H9 (cell line): ENCODE results near the gene MON2. TPM values are rescaled to one million over a fixed set of nuclear protein-coding genes. Genes with fewer than 3 reads are reported as not detected.
A peak's percentile ranks its signal among the peaks of the same experiment; 100 is the strongest.

Source experiments
- DNase-seq: peaks from one replicate; pipeline ENCODE4 v3.0.0-alpha.2; 2017
- H2AFZ ChIP-seq: one replicate; pipeline ENCODE4 v1.6.1; 2013; ENCODE audit warnings: mild to moderate bottlenecking, low read length, control low read depth, moderate library complexity
- H2AK5ac ChIP-seq: 2 replicates; pipeline ENCODE4 v1.6.1; 2013; ENCODE audit warnings: low read length, control low read depth, mixed read lengths; ENCODE audit not compliant: insufficient read length
- H2BK120ac ChIP-seq: one replicate; pipeline ENCODE4 v1.6.1; 2013; ENCODE audit warnings: low read depth, mild to moderate bottlenecking, low read length, control low read depth, inconsistent platforms; ENCODE audit not compliant: poor library complexity, severe bottlenecking
- H2BK12ac ChIP-seq: 2 replicates; pipeline ENCODE4 v1.6.1; 2013; ENCODE audit warnings: low read length, control low read depth, mixed read lengths, low read depth; ENCODE audit not compliant: insufficient read length
- H2BK15ac ChIP-seq: 2 replicates; pipeline ENCODE4 v1.6.1; 2013; ENCODE audit warnings: low read depth, low read length, control low read depth
- H2BK20ac ChIP-seq: one replicate; pipeline ENCODE4 v1.6.1; 2013; ENCODE audit warnings: low read depth, mild to moderate bottlenecking, low read length, control low read depth, inconsistent platforms; ENCODE audit not compliant: poor library complexity, severe bottlenecking
- H2BK5ac ChIP-seq: 2 replicates; pipeline ENCODE4 v1.6.1; 2013; ENCODE audit warnings: low read length, control low read depth, mixed read lengths; ENCODE audit not compliant: insufficient read length
- H3K14ac ChIP-seq: 2 replicates; pipeline ENCODE4 v1.6.1; 2013; ENCODE audit warnings: low read length, control low read depth; ENCODE audit not compliant: insufficient read depth
- H3K18ac ChIP-seq: 2 replicates; pipeline ENCODE4 v1.6.1; 2013; ENCODE audit warnings: low read depth, mild to moderate bottlenecking, mixed read lengths, low read length, control low read depth; ENCODE audit not compliant: insufficient read length
- H3K23ac ChIP-seq: 2 replicates; pipeline ENCODE4 v1.6.1; 2013; ENCODE audit warnings: low read length, control low read depth, mixed read lengths, low read depth; ENCODE audit not compliant: insufficient read length
- H3K23me2 ChIP-seq: 2 replicates; pipeline ENCODE4 v1.6.1; 2013; ENCODE audit warnings: low read depth, mild to moderate bottlenecking, mixed read lengths, low read length, control low read depth; ENCODE audit not compliant: insufficient read length, poor library complexity, severe bottlenecking
- H3K27ac ChIP-seq: 2 replicates; pipeline ENCODE4 v1.5.1; 2013; ENCODE audit warnings: low read length, control low read depth, mixed read lengths, low read depth; ENCODE audit not compliant: insufficient read length
- H3K27me3 ChIP-seq: 2 replicates; pipeline ENCODE4 v1.6.1; 2013; ENCODE audit warnings: low read length, control low read depth, inconsistent platforms; ENCODE audit not compliant: insufficient read depth
- H3K4ac ChIP-seq: 2 replicates; pipeline ENCODE4 v1.6.1; 2013; ENCODE audit warnings: low read depth, mild to moderate bottlenecking, control low read depth, inconsistent platforms, low read length, moderate library complexity
- H3K4me1 ChIP-seq: 2 replicates; pipeline ENCODE4 v1.6.1; 2013; ENCODE audit warnings: low read length, control low read depth, inconsistent platforms; ENCODE audit not compliant: insufficient read depth
- H3K4me2 ChIP-seq: 2 replicates; pipeline ENCODE4 v1.6.1; 2013; ENCODE audit warnings: low read length, control low read depth, mixed read lengths; ENCODE audit not compliant: insufficient read length, insufficient read depth
- H3K56ac ChIP-seq: 2 replicates; pipeline ENCODE4 v1.6.1; 2013; ENCODE audit warnings: low read depth, mild to moderate bottlenecking, mixed read lengths, low read length, control low read depth; ENCODE audit not compliant: insufficient read length
- H3K79me1 ChIP-seq: 2 replicates; pipeline ENCODE4 v1.6.1; 2013; ENCODE audit warnings: low read depth, mild to moderate bottlenecking, moderate library complexity, low read length, control low read depth, inconsistent platforms; ENCODE audit not compliant: insufficient read depth, poor library complexity, severe bottlenecking
- H3K79me2 ChIP-seq: 2 replicates; pipeline ENCODE4 v1.6.1; 2013; ENCODE audit warnings: low read length, control low read depth, inconsistent platforms; ENCODE audit not compliant: insufficient read depth
- H3K9ac ChIP-seq: 2 replicates; pipeline ENCODE4 v1.6.1; 2013; ENCODE audit warnings: low read length, control low read depth, mixed read lengths; ENCODE audit not compliant: insufficient read length; ENCODE audit errors: extremely low read depth
- H3K9me3 ChIP-seq: one replicate; pipeline ENCODE4 v1.6.1; 2013; ENCODE audit warnings: low read depth, low read length, inconsistent platforms; ENCODE audit not compliant: control insufficient read depth
- H3T11ph ChIP-seq: one replicate; pipeline ENCODE4 v1.6.1; 2013; ENCODE audit warnings: mild to moderate bottlenecking, low read length, control low read depth, inconsistent platforms
- H4K20me1 ChIP-seq: one replicate; pipeline ENCODE4 v1.6.1; 2013; ENCODE audit not compliant: control insufficient read depth, insufficient read length, insufficient read depth
- H4K5ac ChIP-seq: 2 replicates; pipeline ENCODE4 v1.6.1; 2013; ENCODE audit warnings: low read depth, mild to moderate bottlenecking, mixed read lengths, low read length, control low read depth; ENCODE audit not compliant: insufficient read length
- H4K8ac ChIP-seq: replicated peaks from 2 replicates; pipeline ENCODE4 v1.6.1; 2013; ENCODE audit warnings: low read length, control low read depth, mixed read lengths, low read depth; ENCODE audit not compliant: insufficient read length
- H4K91ac ChIP-seq: 2 replicates; pipeline ENCODE4 v1.6.1; 2013; ENCODE audit warnings: low read depth, mild to moderate bottlenecking, moderate library complexity, mixed read lengths, low read length, control low read depth; ENCODE audit not compliant: insufficient read length
- H3K27ac Mint-ChIP-seq, 3 experiments: 2 replicates in 2 of 3; 3 replicates in 1 of 3; pipeline ENCODE4 v1.8.0; 2020 to 2021; ENCODE audit warnings: mixed read lengths in 3 of 3, mild to moderate bottlenecking in 1 of 3, moderate library complexity in 1 of 3
- H3K27me3 Mint-ChIP-seq: 2 replicates; pipeline ENCODE4 v1.8.0; 2021; ENCODE audit warnings: low read depth, mild to moderate bottlenecking, moderate library complexity, mixed read lengths
- H3K36me3 Mint-ChIP-seq, 3 experiments: 2 replicates in 2 of 3; 3 replicates in 1 of 3; pipeline ENCODE4 v1.8.0; 2020 to 2021; ENCODE audit warnings: low read depth in 3 of 3, mixed read lengths in 3 of 3; ENCODE audit not compliant: insufficient read depth in 1 of 3
- H3K4me1 Mint-ChIP-seq, 2 experiments: 2 replicates each; pipeline ENCODE4 v1.8.0; 2020; ENCODE audit warnings: mixed read lengths in 2 of 2
- H3K4me3 Mint-ChIP-seq, 2 experiments: 2 replicates in 1 of 2; 3 replicates in 1 of 2; pipeline ENCODE4 v1.8.0; 2020 to 2021; ENCODE audit warnings: mild to moderate bottlenecking in 2 of 2, mixed read lengths in 2 of 2, moderate library complexity in 1 of 2
- H3K9me3 Mint-ChIP-seq, 2 experiments: 2 replicates in 1 of 2; 3 replicates in 1 of 2; pipeline ENCODE4 v1.8.0; 2020; ENCODE audit warnings: mild to moderate bottlenecking in 2 of 2, mixed read lengths in 2 of 2, moderate library complexity in 1 of 2
- WGBS: extraction: QIAGEN DNeasy Blood & Tissue Kit; methylation state at CpG from one replicate; pipeline ENCODE4 v1.1.7; 2013; ENCODE audit warnings: missing lambda C conversion rate, low lambda C conversion rate, mixed read lengths; ENCODE audit not compliant: insufficient read length; ENCODE audit errors: extremely low coverage; 5-methylcytosine and 5-hydroxymethylcytosine counted together
- total RNA-seq: library from RNA; stranded (reverse); gene quantifications from 2 replicates; pipeline ENCODE4 v1.2.1, GENCODE V29; 2021
- TF ChIP-seq, protein P1 (sequence below): fragments of 200-600 bp; sonication (generic); conservative IDR thresholded peaks from 3 replicates; pipeline ENCODE4 v1.8.0; 2021; ENCODE audit warnings: antibody characterized with exemption, mild to moderate bottlenecking

Gene MON2
- total RNA-seq, 1 experiment from 2014 or later: 21.9 TPM

DNA sequence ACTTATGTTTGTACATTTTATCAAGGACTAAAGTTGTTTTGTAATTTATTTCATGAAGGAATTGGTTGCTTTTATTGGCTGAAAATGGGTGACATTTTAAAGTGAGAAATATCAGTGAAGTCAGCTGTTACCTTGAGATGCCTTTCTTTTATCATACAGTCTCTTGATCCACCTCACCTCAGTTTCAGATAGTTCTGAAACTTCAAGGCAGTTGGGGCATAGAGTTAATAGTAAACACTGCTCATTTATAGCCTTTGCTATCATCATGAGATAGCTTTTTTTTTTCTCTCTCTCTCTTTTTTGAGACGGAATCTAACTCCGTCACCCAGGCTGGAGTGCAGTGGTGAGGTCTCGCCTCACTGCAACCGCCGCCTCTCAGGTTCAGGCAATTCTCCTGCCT, 76.7 kb downstream of the MON2 start:
- peaks cover 0 to 21% (median 18%) of the 10 kb centered on the region in 3 experiments; a peak in 6 of 7 replicates for H3K36me3 Mint-ChIP-seq
- WGBS: no CpG with 5 or more reads among the region's 5 CpGs
- H3K27ac ChIP-seq: no peak overlapping the region
- no peaks in the 10 kb centered on the region for H4K20me1 ChIP-seq
- H2BK5ac ChIP-seq: no peak overlapping the region
- no peaks in the 10 kb centered on the region for H3K9me3 ChIP-seq
- no peak overlapping the region for H3K4ac ChIP-seq
- H3K4me1 Mint-ChIP-seq: no peaks in the 10 kb centered on the region
- H3K14ac ChIP-seq: no peak overlapping the region
- no peak overlapping the region for H4K5ac ChIP-seq
- H2BK20ac ChIP-seq: no peak overlapping the region
- no peak overlapping the region for H2BK12ac ChIP-seq
- H3K18ac ChIP-seq: no peak overlapping the region
- H3K4me2 ChIP-seq: no peak overlapping the region
- no peaks in the 10 kb centered on the region for H3K4me1 ChIP-seq
- no peak overlapping the region for H2BK15ac ChIP-seq
- H3K27ac Mint-ChIP-seq: 0 out of 7 replicates have a peak overlapping the region, but pooled peaks of 1 of the 3 experiments have one; percentile 52
- no peaks in the 10 kb centered on the region for H3K79me2 ChIP-seq
- H4K91ac ChIP-seq: no peak overlapping the region
- DNase-seq: no peak
- no peaks in the 10 kb centered on the region for H3K27me3 Mint-ChIP-seq
- H2AFZ ChIP-seq: no peak overlapping the region
- TF ChIP-seq, protein P1, sequence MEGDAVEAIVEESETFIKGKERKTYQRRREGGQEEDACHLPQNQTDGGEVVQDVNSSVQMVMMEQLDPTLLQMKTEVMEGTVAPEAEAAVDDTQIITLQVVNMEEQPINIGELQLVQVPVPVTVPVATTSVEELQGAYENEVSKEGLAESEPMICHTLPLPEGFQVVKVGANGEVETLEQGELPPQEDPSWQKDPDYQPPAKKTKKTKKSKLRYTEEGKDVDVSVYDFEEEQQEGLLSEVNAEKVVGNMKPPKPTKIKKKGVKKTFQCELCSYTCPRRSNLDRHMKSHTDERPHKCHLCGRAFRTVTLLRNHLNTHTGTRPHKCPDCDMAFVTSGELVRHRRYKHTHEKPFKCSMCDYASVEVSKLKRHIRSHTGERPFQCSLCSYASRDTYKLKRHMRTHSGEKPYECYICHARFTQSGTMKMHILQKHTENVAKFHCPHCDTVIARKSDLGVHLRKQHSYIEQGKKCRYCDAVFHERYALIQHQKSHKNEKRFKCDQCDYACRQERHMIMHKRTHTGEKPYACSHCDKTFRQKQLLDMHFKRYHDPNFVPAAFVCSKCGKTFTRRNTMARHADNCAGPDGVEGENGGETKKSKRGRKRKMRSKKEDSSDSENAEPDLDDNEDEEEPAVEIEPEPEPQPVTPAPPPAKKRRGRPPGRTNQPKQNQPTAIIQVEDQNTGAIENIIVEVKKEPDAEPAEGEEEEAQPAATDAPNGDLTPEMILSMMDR: no peak
- H3T11ph ChIP-seq: no peak overlapping the region
- no peak overlapping the region for H2BK120ac ChIP-seq
- no peak overlapping the region for H3K4me3 Mint-ChIP-seq
- H3K27me3 ChIP-seq: no peaks in the 10 kb centered on the region
- H3K23ac ChIP-seq: no peak overlapping the region
- H3K9ac ChIP-seq: no peak overlapping the region
- no peaks in the 10 kb centered on the region for H3K23me2 ChIP-seq
- H4K8ac ChIP-seq: no peak overlapping the region
- H2AK5ac ChIP-seq: no peak overlapping the region
- H3K9me3 Mint-ChIP-seq: no peaks in the 10 kb centered on the region
- no peaks in the 10 kb centered on the region for H3K79me1 ChIP-seq
- H3K56ac ChIP-seq: no peak overlapping the region
